Ovary (tissue), 3 donors: ENCODE data around the gene SIX5.

Experiments
- CTCF ChIP-seq, 3 donors: fragments of 450-650 bp in 2 of 3; fragments of 200-600 bp in 1 of 3; IDR thresholded peaks; one replicate each; pipeline versions ENCODE4 v1.5.1 to v1.8.0; 2016 to 2022; ENCODE audit warnings: antibody characterized with exemption in 3 of 3, mild to moderate bottlenecking in 1 of 3
- POLR2A ChIP-seq: fragments of 450-650 bp; IDR thresholded peaks from one replicate; pipeline ENCODE4 v1.6.1; 2017; ENCODE audit warnings: antibody characterized with exemption, mild to moderate bottlenecking, moderate library complexity
- donor health status: DM: no; HTN: no; CAD: no.

- TF ChIP-seq CTCF (IDR thresholded peaks at IDR 0.05): no peak
- TF ChIP-seq POLR2A: no peak
These were observed 45.2 kb upstream of the SIX5 start for GRCh38 chr19:45814166-45814780.
